WI38 (cell line): ENCODE data around the gene SLC12A1.

Experiments
- H3K4me3 ChIP-seq: 2 replicates; pipeline ENCODE4 v1.5.1; 2011; ENCODE audit warnings: low read depth, mild to moderate bottlenecking, control low read depth, low read length
- TF ChIP-seq, protein P1 (sequence below): IDR thresholded peaks from 2 replicates; pipeline ENCODE4 v1.5.1; 2012; ENCODE audit warnings: low read depth, mild to moderate bottlenecking, control low read depth, low read length

Gene SLC12A1

DNA sequence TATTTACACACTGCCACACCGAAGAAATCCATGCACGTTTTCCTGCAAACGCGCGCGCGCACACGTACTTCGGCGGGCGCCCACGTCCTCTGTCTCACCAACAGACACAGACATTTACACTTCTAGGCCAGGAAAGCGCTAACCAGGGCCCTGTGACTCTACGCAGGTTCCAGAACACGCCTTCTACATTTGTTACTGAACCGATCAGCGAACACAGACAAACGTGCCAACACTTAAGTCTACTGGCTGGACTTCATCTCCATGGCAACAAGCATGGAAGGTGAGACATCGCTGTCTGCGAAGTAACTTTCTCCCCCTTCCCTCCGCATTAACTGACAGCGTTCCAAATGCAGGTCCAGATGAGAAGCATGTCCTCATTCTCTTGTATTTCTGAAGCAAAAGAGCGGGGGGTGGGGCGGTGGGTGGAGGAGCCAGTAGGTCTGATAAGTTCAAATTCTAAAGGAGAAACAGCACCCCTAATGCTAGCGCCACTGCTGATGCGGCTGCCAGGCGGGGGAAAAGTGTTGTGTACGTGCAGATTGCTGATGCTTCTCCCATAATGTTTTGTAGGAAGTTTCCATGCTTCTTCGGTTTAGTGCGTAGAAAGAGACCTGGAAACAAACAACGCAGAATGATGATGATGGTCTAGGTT, 14.4 kb upstream of the SLC12A1 start, which contains the start of gene CTXN2:
Gene CTXN2, plus strand, starts transcription at position 92 of the 652 bp plus-strand sequence. CDS start 9,636 bp downstream, outside the sequence.
- TF ChIP-seq, protein P1, sequence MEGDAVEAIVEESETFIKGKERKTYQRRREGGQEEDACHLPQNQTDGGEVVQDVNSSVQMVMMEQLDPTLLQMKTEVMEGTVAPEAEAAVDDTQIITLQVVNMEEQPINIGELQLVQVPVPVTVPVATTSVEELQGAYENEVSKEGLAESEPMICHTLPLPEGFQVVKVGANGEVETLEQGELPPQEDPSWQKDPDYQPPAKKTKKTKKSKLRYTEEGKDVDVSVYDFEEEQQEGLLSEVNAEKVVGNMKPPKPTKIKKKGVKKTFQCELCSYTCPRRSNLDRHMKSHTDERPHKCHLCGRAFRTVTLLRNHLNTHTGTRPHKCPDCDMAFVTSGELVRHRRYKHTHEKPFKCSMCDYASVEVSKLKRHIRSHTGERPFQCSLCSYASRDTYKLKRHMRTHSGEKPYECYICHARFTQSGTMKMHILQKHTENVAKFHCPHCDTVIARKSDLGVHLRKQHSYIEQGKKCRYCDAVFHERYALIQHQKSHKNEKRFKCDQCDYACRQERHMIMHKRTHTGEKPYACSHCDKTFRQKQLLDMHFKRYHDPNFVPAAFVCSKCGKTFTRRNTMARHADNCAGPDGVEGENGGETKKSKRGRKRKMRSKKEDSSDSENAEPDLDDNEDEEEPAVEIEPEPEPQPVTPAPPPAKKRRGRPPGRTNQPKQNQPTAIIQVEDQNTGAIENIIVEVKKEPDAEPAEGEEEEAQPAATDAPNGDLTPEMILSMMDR, result no peak
- no peak within 1 kb of the TSS for H3K4me3 ChIP-seq

DNA sequence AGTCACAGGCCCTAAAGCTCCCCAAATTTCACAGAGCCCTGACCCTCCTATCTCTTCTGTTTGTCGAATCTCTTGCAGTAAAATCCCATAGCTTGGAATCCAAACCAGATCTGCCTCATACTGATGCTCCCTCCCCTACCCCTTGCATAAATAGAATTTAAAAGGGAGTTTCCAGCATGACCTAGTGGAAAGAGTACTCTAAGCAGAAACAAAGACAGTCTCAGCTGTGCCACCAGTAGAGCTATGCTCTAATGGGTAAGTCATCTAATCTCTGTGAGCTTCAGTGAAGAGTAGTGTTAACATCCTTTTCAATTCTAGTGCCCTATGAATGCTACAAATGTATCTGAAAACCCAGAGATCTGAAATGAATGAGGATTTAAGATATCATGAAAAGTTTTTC, 4.0 kb upstream of the SLC12A1 start:
- H3K4me3 ChIP-seq, result no peak overlapping the region
- TF ChIP-seq, protein P1, result no peak

DNA sequence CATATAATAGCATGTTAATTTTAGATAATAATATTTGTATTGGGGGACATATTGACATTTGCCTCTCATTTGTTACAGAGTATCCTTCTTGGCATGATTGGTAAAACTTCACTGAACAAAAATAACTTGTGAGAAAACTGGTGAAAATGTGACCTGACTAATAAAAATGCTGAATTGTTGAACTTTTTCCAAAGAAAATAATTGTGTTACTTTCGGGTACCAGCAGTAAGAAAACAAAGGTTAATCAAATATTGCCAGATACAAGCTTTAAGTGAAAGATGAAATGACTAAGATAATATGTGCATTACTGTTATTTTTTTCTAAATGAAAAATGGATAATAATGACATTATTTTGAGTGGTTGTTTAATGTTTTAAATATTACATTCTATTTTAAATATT, 15.2 kb downstream of the SLC12A1 start:
- no peak overlapping the region for H3K4me3 ChIP-seq
- TF ChIP-seq, protein P1, result no peak

DNA sequence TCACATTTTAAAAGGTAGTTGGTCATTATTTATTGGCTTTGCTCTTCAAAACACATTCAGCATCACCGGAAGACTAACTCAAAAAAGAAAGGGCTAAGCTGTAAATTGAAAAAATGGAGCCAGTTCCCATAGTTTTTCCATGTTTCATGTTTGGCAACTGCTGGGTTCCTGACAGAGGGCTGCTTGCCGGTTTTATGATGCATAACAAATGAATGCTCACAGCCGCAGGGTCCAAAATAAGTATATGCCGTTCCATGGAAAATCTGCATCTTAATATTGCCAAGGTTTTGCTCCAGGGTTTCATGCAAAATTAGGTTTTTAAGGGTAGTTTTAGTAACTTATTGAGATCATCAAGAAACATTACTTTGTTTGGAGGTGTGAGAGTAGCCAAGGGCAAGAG, 15.8 kb downstream of the SLC12A1 start:
- TF ChIP-seq, protein P1, result no peak
- H3K4me3 ChIP-seq, result no peak overlapping the region

DNA sequence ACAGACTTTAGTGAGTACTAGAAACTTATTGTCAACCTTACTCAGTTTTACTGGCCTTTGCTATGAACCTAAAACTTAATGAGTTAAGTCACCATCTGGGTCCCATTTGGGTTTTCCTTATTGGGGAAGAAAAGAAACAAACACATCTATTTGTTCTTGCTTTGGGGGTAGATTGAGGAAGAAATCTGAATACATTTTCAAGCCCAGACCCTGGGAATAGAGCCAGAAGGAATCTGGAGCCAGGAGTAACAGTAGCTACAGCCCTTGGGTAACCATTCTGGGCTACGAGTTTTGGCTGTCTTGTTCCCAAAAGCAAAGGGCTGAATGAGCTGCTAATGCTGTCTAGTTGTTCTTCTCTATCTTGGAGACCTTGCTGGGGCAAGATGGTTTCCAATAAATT, 16.5 kb downstream of the SLC12A1 start:
- TF ChIP-seq, protein P1, result no peak
- H3K4me3 ChIP-seq, result no peak overlapping the region

DNA sequence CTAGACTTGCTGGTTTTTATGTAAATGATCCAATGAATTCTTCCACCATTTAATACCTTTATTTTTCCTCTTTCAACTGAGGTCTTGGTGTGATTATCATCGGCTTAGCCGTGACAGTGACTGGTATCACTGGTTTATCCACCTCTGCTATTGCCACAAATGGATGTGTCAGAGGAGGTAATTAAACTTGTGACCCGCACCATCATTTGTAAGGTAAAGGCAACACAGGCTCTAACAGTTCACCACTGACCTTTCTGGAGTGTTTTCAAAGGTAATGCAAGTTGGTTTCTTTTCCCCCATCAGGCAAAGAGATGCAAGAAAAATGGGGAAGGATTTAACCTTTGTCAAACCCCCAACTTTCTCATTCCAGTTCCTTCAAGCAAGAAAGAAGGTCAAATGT, 19.7 kb downstream of the SLC12A1 start:
- TF ChIP-seq, protein P1, result no peak
- H3K4me3 ChIP-seq, result no peak overlapping the region

DNA sequence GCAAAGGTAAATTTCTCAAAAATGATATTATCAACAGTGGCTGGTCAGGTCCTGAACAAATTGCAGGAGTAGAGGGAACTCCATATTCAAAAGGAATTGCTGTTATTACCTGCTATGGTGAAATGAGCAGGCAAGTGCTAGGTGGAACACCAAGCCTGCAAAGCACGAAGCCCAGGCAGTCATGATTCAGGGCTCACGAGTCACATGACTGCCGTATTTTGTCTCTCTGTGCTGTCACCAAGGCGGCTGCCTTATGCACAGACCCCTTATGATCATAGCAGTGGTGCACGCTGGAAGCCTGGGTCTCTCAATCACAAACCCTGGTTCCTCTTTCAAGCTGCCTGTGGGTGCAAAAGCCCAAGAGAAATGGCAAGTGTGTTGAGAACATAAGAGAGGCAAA, 24.4 kb downstream of the SLC12A1 start:
- TF ChIP-seq, protein P1, result no peak
- no peak overlapping the region for H3K4me3 ChIP-seq
